ENCODE measurements around the gene IFNGR1.
"Not testable (repeated sequence)": the region's sequence is repeated elsewhere in the genome, so short reads cannot be mapped to it uniquely, and the experiment has no call there.

Gene IFNGR1

DNA sequence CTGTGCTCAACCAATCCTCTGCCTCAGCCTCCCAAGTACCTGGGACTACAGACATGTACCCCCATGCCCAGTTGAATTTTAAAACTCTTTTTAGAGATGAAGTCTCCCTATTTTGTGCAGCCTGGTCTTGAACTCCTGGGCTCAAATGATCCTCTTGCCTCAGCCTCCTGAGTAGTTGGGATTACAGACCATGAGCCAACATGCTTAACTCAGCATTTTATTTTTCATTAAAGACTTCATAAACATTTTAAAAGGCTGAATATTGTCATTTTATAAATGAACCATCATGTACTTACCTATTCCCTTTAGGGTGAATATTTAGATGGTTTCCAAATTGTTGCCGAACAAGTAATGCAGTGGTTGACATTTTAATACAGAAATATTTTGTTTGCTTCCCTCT lies 16.5 kb upstream of the IFNGR1 start:
- no peak for DNase-seq

DNA sequence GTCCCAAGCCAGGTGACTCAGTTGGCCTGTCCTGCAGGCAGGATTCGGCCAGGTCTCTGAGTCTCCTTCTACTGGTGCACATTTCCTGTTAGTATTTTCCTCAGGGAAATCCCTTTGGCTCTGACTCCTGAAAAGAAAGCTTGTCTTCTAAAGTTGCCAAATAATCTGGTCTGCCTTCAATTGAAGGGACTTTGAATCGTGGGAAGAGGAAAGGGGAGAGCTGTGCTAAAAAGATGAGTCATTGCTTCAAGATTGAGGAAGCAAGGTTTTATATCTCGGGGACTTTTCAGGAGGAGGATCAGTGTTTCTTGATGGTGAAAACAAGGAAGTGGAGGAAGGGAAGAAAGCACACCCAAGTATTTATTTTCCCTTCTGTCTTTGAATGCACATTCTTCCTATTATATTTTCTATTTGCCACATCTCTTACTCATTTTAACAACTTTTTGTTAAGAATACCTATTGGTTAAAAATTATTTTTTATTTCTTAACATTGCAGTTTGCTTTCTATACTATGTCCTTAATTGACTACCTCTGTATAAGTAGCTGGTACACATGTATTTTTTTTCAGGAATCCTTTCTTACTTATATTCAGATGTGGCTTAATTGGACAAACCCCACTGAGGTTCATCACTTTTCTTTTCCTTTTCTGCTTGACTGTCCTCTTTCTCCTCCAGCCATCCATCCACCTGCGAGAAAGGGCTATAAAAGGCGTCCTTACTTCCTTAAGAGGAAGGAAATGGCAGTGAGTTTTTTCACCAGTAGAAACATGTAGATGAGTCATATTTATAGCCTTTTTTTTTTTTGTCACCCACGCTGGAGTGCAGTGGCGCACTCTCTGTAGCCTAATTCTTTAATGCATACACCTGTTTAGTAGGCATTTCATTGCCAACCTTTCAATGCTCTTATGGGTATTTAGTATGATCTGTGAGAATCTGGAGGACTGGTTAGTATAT lies 15.0 kb upstream of the IFNGR1 start:
- DNase-seq, result no peak

DNA sequence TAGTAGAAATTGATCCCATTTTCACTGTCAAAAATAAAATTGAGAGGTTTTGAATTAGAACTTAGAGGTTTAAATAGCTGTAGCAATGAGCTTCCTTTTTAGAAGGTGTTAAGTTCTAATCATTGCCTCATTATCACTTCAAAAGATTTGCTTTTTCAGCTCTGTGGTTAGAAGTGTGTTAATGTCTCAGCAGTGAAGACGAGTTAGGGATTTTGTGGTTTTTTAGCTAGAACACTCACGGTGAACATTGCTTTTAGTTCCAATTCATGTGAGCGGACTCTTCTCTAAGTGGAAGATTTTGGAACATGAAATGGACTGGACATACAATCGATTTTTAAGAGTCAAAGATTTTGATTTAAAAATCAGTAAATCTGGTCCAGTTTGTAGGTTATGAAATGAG lies 12.7 kb upstream of the IFNGR1 start:
- DNase-seq, result no peak

DNA sequence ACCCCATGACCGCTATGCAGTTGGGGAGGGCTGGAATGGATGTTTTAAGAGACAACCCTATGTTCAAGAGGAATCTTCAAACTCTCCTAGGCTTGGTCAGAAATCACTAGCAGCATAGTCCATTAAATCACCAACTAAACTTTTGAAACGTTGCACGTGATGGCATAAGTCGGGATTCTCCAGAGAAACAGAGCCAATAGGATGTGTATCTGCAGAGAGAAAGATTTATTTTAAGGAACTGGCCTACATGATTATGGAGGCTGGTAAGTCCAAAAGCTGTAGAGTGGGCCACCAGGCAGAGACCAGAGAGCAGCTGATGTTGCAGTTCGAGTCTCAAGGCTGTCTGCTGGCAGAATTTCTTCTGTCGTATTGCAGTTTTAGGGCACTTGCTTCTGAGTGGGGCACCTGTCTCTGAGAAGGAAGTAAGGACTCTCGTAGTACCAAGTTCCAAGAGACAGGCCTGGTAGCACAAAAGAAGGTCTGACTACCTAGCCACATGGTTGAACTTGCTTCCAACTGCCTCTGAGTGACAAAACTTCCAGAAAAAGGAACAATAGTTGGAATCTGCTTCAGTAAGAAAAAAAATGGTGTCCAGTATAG lies 11.9 kb upstream of the IFNGR1 start:
- DNase-seq, result no peak

DNA sequence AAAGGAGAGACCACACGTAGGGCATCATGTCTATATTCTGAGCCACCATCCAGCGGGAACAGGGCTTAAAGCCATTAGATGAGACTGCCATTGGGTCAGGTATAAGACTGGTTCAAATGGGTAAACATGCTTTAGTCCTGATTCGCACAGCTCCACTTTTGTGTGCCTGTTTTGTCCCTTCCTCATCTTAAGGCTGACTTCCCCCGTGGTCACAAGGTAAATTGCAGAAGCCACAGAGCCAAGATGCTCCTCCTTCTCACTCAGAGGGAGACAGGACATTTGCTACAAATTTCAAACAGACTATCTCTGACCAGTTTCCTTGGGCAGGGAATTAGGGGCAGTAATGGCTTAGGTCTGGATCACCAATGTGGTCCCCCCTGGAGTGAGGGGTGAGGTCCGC lies 11.4 kb upstream of the IFNGR1 start:
- no peak for DNase-seq

- DNase-seq, result no peak
Measured at GRCh38 chr6:137229075-137229759, 10.0 kb upstream of the IFNGR1 start.

GRCh38 chr6:137227871-137228302 lies 8.7 kb upstream of the IFNGR1 start:
- DNase-seq, result no peak

GRCh38 chr6:137226697-137227096 lies 7.5 kb upstream of the IFNGR1 start:
- DNase-seq, result no peak

DNA sequence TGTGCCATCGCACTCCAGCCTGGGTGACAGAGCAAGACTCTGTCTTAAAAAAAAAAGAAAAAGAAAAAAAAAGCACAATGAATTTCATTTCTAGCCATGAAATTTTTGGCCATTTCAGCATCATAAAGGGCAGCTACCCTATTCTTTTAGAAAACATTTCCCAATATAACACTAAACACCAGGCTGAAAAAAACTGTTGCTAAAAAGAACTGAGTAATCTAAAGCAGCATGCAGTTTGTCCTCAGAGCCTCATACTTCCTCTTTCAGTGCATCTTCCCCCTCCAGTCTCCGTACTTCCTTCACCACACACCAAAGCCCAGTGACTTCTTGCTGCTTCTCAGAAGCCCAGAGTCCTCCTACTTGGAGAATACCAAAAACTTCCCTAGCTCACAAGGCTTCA lies 5.6 kb upstream of the IFNGR1 start:
- DNase-seq, result no peak

GRCh38 chr6:137223370-137224131 lies 4.4 kb upstream of the IFNGR1 start:
- no peak for DNase-seq

GRCh38 chr6:137222381-137222780 lies 3.2 kb upstream of the IFNGR1 start:
- DNase-seq, result no peak

- DNase-seq, result peak in 1 of 2 experiments; percentile 56
Measured at GRCh38 chr6:137219664-137220252, 573 bp upstream of the IFNGR1 start.

DNA sequence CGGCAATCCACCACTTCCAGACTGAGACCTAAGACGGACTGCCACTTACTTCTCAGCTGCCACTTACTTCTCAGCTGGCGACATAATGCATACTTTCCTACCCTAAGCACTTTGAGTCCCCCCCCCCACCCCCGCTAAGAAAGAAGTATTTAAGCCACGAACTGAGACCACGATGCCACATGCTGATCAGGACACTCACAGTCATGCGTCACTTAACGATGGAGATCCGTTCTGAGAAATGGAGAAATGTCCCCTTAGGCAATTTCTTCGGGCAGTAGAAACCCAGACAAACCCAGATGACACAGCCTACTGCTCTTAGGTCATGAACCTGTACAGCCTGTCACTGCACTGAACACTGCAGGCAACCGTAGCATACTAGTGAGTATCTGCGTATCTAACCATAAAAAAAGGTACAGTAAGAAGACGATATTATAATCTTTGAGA lies 690 bp downstream of the IFNGR1 start:
- DNase-seq, result no peak

GRCh38 chr6:137217801-137218472 lies 1.2 kb downstream of the IFNGR1 start:
- peak in 1 of 2 experiments; percentile 3 for DNase-seq

DNA sequence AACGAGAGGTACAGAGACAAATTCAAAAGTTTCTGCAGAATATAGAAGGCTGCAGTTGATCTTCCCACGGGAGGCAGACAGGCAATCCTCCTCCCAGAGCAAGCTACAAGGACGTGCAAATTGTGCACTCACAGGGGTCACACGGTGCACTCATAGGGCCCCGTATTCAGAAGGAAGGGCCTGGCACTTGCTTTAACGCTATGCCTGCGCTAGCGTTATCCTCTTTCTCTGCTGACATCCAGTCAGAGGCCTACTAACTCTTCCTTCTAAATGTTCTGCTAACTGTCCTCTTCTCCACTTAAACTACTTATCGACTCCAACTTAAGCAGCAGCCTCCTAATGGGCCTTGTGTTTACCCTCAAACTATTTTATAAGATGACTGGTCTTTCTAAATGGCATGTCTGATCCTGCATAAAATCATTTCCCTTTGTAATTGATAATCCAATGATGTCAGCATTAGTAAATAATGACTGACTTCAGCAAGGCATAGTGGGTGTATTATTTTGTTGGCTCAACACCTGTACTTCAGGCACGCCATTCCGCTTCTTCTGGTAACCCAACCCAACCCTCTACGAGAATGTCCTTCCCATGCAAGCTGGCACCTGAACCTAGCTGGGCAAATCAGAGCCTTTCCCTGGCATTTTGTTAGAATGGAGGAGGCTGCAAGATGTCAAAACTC lies 2.2 kb downstream of the IFNGR1 start:
- DNase-seq, result no peak

DNA sequence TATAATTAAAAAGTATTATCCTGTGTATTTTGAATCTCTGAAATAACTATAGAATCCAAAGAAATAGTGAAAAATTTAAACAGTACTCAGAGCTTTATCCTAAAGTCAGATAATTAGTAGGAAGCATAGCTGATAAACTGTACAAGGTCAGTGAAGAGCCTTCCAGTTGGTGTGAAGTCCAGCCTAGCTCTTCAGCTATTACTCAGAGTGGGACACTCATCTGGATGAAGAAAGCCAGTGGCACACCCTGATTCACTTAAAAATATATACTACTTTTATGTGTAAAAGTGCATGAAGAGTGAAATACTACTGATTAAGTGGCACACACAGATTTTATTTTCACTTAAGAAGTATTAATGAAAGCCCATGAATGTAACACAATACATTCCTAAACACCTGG lies 3.1 kb downstream of the IFNGR1 start:
- no peak for DNase-seq

GRCh38 chr6:137215630-137216029 lies 3.6 kb downstream of the IFNGR1 start:
- not testable (repeated sequence) for DNase-seq

DNA sequence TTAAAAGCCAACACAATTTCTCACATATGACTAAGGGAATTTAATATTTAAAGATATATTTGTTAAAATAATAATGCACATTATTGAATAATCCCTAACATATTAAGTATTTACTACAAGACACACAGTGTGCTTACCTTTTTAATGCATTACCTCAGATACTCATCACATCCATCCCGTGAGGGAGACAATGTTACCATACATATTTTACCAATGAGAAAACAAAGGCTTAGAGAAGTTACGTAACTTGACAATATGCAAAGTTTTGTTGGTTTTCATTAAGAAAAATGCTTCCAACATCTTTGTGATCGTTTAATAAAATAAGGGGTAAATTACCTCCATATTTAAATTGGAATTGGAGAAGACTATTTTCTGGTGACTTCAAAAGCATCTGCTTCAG lies 4.3 kb downstream of the IFNGR1 start:
- DNase-seq, result no peak

DNA sequence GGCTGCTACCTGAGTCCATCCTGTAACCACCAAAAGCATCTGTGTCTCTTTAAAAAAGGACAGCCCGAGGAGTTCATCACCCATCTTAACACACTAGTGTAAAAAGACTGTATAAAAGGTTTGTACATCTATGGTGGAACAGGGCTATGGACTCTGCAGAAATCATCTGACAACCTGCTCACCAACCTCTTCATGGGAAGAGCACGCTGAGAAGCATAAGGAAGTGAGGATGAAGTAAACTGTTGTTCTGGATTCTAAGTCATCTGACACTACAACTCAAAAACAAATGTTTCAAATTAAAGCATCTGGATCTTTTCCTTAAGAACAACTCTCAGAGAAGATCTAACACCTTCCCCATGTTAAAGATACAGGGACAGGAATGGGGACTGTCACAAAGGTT lies 5.4 kb downstream of the IFNGR1 start:
- no peak for DNase-seq

GRCh38 chr6:137213331-137213740 lies 5.8 kb downstream of the IFNGR1 start:
- no peak for DNase-seq

- DNase-seq, result no peak
Measured at GRCh38 chr6:137211910-137212309, 7.3 kb downstream of the IFNGR1 start.
